TTC549 (cell line): ENCODE data around the gene NT5DC3.
A peak's percentile ranks its signal among the peaks of the same experiment; 100 is the strongest.

Experiments
- FAIRE-seq: peaks from 2 replicates; lab custom pipeline; 2012; peaks lifted over from hg19 to GRCh38; lab: Jason Lieb, UNC

NT5DC3 gene

GRCh38 chr12:103840876-103841689 is at the start of gene NT5DC3:
TSS of gene NT5DC3 (minus strand) at chr12:103841234. CDS start at chr12:103841156, 78 bp downstream.
- no peak for FAIRE-seq

DNA sequence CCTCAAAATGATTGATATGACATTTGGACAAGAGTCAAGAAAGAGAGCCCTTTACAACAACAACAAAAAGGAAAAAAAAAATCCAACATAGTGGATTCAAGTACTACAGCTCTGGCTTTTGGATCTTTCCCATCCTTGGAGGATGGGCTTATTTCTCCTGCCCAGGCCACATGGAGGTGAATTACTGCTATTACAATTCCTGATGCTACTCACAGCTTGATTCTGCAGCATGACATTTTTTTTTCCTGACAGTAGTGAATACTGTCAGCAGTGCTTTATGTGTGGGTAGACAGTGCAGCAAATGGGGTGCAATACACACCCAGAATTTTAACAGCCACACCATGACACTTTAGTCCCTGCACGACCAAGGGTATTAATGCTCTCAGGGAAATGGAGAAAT is 46.7 kb upstream of the NT5DC3 start:
- no peak for FAIRE-seq

DNA sequence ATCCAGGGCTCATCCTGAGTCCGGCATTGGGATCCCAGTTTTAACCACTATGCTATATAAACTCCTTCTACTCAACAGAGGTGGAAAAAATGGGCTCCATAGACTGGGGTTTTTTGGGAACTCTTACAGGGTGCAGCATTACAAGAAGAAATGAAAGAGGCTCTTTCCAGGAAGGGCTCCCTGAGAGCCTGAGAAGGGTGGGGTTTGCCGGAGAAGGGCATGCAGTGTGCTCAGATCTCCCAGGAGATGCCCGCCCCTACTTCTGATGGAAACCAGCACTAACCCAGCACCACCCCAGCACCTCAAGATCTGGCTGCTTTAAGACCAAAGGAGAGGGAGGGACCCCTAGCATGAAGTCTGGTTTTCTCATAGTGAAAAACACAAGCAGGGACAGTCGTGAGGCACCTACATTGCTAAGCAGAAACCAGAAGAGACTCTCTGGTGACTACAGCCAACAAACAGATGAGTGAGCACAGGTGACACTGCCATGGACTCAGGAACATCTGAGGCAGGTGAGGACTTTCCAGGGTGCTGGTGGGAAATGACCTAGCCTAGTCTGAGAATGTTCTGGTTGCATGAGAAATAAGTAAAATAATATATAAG is 45.3 kb upstream of the NT5DC3 start:
- no peak for FAIRE-seq

GRCh38 chr12:103884316-103884715 is 43.3 kb upstream of the NT5DC3 start:
- peak; percentile 45 for FAIRE-seq

- FAIRE-seq, result no peak
These were observed 42.9 kb upstream of the NT5DC3 start for GRCh38 chr12:103883908-103884307.

DNA sequence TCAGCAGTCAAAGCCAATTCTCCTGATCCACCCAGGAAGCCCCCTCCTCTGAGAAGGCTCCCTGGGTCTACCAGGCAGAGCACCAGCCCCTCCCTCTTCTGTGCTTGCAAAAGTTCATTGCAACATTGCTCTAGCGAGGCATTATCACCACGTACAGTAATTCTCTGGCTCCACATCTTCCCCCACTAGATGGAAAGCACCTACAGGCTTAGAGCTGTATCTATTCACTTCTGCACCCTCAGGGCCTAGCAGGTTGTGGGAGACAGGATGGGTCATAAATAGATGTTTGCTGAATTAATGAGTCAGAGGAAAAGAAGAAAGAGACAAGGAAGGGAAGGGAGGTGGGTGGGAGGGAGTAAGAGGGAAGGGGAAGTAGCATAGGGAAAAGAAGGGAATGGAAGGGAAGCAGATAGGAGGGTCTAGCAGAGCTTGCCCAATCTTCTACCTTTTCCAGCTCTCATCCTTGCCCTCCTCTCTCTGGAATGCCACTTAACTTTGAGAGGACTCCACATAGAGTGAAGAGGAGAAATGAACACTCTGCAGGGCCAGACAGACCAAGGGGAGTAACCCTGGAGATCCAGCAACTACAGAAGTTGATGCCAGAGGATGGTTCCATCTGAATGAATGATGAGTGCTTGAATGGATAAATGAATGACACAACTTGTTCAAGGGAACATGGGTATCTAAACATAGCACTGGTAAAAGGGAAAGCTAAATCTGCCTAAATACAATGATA is 42.0 kb upstream of the NT5DC3 start:
- FAIRE-seq, result no peak

GRCh38 chr12:103881261-103881660 is 40.2 kb upstream of the NT5DC3 start:
- no peak for FAIRE-seq

DNA sequence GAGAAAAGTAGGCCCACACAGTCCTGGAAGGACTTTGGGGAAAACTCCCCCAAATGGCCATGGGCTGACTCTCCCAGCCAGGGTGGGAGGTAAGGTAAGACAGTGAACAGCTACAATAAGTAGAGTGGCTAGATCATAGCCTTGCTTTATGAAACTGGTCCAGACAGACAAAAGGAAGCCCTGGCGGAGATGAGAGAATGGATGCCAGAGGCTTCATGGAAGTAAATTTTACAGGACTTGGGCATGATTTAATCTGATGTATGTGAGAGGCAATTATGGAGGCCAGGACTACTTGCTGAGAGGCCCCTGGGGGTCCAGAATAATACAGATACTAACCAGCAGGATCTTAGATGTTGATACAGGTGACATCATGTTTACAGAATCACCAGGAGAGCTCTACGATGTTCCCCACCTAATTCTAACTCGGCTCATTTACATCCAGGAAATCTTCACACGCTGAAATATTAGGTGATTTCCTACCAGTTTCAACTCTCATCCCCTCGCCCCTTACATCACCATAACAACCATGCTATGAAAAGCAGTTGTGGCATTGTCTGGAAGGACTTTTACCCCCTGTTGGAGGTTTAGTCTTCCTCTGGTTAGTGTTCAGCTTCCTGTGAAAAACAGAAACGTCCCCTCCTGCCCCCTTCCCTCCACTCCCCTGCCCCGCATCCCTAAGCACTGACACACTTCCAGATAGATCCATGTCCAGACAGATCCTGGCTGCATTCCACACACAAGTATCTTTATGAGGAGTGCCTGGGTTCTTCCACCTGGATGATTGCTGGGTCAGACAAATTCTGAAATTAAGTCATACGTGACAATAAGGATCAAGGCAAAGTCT is 39.5 kb upstream of the NT5DC3 start:
- no peak for FAIRE-seq

DNA sequence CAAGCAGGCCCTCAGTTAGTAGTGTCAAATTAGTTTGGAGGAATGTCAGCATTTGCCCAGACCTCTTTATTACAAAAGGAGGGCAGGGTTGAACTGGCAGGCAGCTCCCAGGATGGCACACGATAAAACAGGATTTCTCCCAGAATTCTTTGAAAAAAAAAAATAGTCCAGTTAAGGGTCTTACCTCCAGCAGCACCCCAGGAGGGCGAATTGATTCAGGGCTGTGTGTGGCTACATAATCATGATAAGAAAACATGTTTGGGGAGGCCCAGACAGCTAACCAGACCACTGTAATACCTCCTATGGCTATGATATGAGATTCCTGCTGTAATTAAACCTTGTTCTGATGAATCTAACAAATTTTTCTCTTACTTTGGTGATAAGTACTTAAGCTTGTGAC is 38.8 kb upstream of the NT5DC3 start:
- FAIRE-seq, result no peak

GRCh38 chr12:103879048-103879692 is 38.1 kb upstream of the NT5DC3 start:
- no peak for FAIRE-seq

DNA sequence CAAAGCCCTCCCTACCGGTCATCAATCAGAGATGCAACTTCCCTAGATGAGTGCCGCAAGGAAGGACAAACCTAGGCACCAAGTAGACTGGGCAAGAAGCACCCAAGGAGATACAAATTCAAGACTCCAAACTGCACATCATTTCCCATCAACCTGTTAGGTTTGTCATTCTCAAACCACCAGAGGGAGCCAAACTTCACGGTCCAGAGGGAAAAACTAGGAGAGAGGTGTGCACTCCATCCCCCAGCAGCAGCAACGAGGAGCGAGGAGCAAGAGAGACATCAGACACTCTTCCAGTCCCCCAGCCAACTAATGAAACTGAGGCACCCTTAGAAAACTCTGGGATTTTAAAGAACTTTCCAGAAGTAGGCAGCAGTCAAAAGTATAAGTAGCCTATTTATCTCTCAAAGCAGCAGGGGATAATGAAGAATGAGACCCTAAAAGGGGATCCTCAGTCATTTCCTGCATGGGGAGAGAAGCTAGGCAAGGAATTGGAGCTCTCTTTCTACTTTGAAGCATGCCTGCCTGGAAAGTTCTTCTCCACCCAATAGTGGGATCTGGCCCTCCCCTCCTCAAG is 37.0 kb upstream of the NT5DC3 start:
- peak; percentile 20 for FAIRE-seq

- no peak for FAIRE-seq
These were observed 36.3 kb upstream of the NT5DC3 start for GRCh38 chr12:103877288-103877687.

GRCh38 chr12:103875666-103876065 is 34.6 kb upstream of the NT5DC3 start:
- no peak for FAIRE-seq

DNA sequence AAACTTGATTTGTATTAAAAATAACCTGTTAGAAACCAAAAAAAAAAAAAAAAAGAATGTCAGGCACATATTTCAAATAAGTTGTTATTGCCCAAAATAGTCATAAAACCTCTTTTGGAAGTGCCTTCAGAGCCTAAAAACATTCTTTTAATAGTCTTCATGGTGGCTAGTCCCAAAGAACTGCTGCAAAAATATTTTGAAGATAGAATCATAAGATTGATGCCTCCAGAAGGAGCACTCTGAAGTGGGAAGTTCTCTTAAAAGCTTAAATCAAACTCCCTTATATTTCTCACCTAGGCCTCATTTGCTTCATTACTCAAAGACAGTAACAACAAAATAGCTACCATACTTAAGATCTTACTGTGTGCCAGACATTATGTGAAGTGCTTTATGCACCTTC is 27.2 kb upstream of the NT5DC3 start:
- FAIRE-seq, result no peak

GRCh38 chr12:103865151-103865730 is 24.2 kb upstream of the NT5DC3 start:
- no peak for FAIRE-seq

- FAIRE-seq, result no peak
These were observed 23.7 kb upstream of the NT5DC3 start for GRCh38 chr12:103864710-103865109.

DNA sequence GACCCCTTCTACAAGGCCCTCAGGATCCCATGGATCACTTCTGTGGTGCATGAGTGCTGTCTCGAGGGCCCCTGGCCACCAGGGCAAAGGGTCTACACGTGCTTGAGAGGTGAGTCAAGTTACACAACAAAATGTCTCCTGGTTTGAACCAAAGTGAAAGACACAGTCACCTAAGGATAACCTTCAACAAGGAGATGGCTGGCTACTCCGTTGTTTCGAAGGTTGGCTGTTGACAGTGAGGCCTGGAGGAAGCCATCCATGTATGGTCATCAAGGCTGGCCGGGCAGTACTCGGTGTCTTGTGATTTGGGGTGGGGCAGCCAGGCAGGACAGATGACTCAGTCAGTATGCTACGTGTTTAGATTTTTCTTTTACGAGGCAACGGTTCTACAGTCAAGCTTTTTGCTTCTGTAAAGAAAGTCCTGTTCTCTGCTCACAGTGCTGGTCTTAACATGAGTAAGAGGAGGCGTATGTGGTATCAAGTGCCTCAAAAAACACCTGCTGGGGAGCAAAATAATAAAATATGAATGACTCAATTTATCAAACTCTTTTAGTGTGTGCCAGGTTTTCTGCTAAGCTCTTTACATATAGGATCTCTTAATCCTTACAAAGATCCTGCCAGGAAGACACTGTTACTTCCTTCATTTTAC is 18.0 kb upstream of the NT5DC3 start:
- no peak for FAIRE-seq

DNA sequence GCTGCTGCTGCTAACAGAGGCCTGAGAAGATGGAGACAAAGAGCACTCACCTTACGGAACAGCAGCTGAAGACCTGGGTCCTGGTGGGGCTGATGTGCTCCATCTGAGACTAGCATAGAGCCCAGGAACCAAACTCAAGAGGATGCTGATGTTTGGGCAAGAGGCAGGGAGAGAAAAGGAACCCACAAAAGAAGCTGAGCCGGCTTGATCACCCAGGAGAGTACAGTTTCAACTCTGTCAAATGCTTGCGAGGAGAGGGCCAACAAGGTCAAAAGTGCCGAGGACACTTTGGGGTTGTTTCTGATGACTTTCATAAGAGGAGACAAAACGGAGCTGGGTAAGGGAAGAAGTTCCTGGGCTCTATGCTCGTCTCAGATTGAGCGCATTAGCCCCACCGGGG is 17.3 kb upstream of the NT5DC3 start:
- no peak for FAIRE-seq

DNA sequence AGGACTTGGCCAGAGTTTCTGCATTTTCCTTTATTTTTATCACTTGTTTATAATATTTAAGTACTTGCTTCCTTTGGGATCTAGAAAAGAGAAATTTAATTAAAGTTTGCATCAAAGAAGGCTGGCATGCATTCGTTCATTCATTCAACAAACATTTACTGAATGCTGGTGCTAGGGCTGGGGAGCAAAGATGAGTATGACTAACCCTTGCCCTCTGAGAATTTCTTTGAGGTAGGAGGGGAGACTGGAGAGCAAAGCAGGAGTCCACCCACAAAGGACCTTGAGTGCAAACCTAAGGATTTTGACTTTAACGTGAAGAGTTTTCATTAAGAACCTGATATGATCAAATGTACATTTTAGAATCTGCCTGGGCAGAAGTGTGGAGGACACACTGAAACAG is 16.1 kb upstream of the NT5DC3 start:
- no peak for FAIRE-seq

- FAIRE-seq, result no peak
These were observed 15.0 kb upstream of the NT5DC3 start for GRCh38 chr12:103855896-103856657.
